ENCODE results near the gene CA5A. TPM values are rescaled to one million over a fixed set of nuclear protein-coding genes. Genes with fewer than 3 reads are reported as not detected.

Gene CA5A
- total and polyA plus RNA-seq, 9 of the 15 experiments (the other 6 are each of a cell fraction or from before 2014, with no cell fraction given): not detected

- TF ChIP-seq ZBTB40 (IDR thresholded peaks at IDR 0.05): peak; percentile 57; the same call in 1 of the 2 replicates
- no peak for TF ChIP-seq ZBTB40 (CRISPR knock-in tag; IDR thresholded peaks at IDR 0.05)
- no peak for TF ChIP-seq NRF1 (conservative IDR thresholded peaks at IDR 0.05 in 1 of 2, IDR thresholded peaks at IDR 0.05 in 1 of 2)
- TF ChIP-seq GTF2F1 (IDR thresholded peaks at IDR 0.05; ENCODE audit: low read depth, low read length): no peak
- peak; percentile 57; the same call in 1 of the 2 replicates for TF ChIP-seq AFF4 (CRISPR knock-in tag; IDR thresholded peaks at IDR 0.05)
- TF ChIP-seq PHF8 (IDR thresholded peaks at IDR 0.05; ENCODE audit: borderline replicate concordance, low read length): peak; percentile 59; the same call in 1 of the 2 replicates
- TF ChIP-seq, protein P1, sequence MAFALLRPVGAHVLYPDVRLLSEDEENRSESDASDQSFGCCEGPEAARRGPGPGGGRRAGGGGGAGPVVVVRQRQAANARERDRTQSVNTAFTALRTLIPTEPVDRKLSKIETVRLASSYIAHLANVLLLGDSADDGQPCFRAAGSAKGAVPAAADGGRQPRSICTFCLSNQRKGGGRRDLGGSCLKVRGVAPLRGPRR (CRISPR knock-in tag; IDR thresholded peaks at IDR 0.05): no peak
- TF ChIP-seq RBFOX2 (IDR thresholded peaks at IDR 0.05; ENCODE audit: low read depth, low read length): peak; percentile 74
- TF ChIP-seq, protein P2, sequence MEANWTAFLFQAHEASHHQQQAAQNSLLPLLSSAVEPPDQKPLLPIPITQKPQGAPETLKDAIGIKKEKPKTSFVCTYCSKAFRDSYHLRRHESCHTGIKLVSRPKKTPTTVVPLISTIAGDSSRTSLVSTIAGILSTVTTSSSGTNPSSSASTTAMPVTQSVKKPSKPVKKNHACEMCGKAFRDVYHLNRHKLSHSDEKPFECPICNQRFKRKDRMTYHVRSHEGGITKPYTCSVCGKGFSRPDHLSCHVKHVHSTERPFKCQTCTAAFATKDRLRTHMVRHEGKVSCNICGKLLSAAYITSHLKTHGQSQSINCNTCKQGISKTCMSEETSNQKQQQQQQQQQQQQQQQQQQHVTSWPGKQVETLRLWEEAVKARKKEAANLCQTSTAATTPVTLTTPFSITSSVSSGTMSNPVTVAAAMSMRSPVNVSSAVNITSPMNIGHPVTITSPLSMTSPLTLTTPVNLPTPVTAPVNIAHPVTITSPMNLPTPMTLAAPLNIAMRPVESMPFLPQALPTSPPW (CRISPR knock-in tag; IDR thresholded peaks at IDR 0.05): peak; percentile 90
- TF ChIP-seq ZNF57 (CRISPR knock-in tag; IDR thresholded peaks at IDR 0.05): no peak
- TF ChIP-seq CAMTA2 (CRISPR knock-in tag; conservative IDR thresholded peaks at IDR 0.05): 0 out of 2 replicates have a peak, but pooled peaks have one; percentile 48
Observed at GRCh38 chr16:87951552-87952538, 15.5 kb upstream of the CA5A start (continued).

All from K562 (cell line).